ENCODE measurements around the gene BANF2. TPM values are rescaled to one million over a fixed set of nuclear protein-coding genes. Genes with fewer than 3 reads are reported as not detected.

BANF2 gene
- total and polyA plus RNA-seq, 2 of the 13 experiments (the other 11 are each of a cell fraction or from before 2014, with no cell fraction given) = 0.35 TPM; not detected in 1

DNA sequence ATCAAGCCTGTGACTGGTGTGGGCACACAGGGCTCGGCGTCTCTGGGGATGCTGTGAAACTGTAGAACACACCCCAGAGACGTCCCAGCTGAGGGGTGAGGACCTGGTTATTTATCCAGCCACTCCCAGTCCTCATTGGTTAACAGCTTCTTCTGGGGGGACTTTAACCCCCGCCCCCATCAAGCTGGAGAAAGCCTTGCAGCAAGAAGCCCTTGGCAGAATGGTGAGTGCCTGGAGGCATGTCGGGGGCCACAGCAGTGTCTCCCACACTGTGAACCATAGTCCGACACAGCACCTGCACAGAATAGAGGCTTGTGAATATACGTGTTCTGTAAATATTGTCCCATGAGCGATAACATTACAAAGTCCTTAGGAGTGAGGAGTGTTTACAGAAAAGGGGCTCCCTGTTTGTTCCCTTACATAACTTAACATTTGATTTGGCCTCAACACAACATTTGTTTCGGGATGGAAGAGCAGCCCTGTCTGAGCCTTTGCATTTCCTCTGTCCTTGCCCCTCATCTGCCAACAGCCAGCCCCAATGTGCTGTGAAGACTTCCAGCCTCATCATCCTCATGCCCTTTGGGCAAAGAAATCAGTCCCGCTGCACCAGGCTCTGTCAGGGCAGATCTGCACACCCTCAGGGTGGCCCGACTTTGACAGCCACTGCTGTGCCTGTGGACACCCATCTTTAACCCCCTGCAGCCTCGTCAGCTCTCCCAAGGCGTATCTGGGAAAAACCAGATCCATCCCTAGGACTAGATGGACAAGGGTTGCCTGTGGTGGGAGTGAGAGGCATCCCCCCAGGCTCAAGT, 15.5 kb upstream of the BANF2 start (continued):
- TF ChIP-seq THAP9 (CRISPR knock-in tag; IDR thresholded peaks at IDR 0.05; ENCODE audit: borderline replicate concordance) (peak; percentile 62; the same call in 1 of the 2 replicates), ZNF570 (CRISPR knock-in tag; IDR thresholded peaks at IDR 0.05; ENCODE audit: borderline replicate concordance) (no peak), ZNF558 (CRISPR knock-in tag; IDR thresholded peaks at IDR 0.05; ENCODE audit: borderline replicate concordance) (peak; percentile 93; the same call in 1 of the 2 replicates), TRIM24 (CRISPR knock-in tag; IDR thresholded peaks at IDR 0.05) (no peak), FOXO1 (CRISPR knock-in tag; IDR thresholded peaks at IDR 0.05) (peak; percentile 99), ZNF563 (CRISPR knock-in tag; IDR thresholded peaks at IDR 0.05) (no peak; the same call in 1 of the 2 replicates), KLF15 (CRISPR knock-in tag; IDR thresholded peaks at IDR 0.05; ENCODE audit: borderline replicate concordance) (no peak; the same call in 1 of the 2 replicates), PCBP1 (IDR thresholded peaks at IDR 0.05; ENCODE audit: borderline replicate concordance, low read depth, low read length) (no peak), NR2C2 (CRISPR knock-in tag; IDR thresholded peaks at IDR 0.05; ENCODE audit: borderline replicate concordance) (peak; percentile 79), SMARCC2 (IDR thresholded peaks at IDR 0.05) (no peak), ZNF280D (CRISPR knock-in tag; IDR thresholded peaks at IDR 0.05) (peak; percentile 89), ZNF737 (CRISPR knock-in tag; IDR thresholded peaks at IDR 0.05; ENCODE audit: borderline replicate concordance) (peak; percentile 53; the same call in 1 of the 2 replicates), ZNF619 (CRISPR knock-in tag; IDR thresholded peaks at IDR 0.05) (peak; percentile 61), ZNF484 (CRISPR knock-in tag; IDR thresholded peaks at IDR 0.05; ENCODE audit: borderline replicate concordance, low read depth) (no peak), LRRFIP1 (CRISPR knock-in tag; conservative IDR thresholded peaks at IDR 0.05) (no peak), MIER3 (CRISPR knock-in tag; IDR thresholded peaks at IDR 0.05; ENCODE audit: borderline replicate concordance) (peak; percentile 99), MATR3 (CRISPR knock-in tag; IDR thresholded peaks at IDR 0.05) (no peak), ZNF383 (CRISPR knock-in tag; IDR thresholded peaks at IDR 0.05; ENCODE audit: borderline replicate concordance) (no peak), PLRG1 (conservative IDR thresholded peaks at IDR 0.05) (no peak)
- TF ChIP-seq, protein P1, sequence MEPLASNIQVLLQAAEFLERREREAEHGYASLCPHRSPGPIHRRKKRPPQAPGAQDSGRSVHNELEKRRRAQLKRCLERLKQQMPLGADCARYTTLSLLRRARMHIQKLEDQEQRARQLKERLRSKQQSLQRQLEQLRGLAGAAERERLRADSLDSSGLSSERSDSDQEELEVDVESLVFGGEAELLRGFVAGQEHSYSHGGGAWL (CRISPR knock-in tag; IDR thresholded peaks at IDR 0.05) = no peak; the same call in none of the 2 replicates

Data from HepG2 (cell line).